ENCODE data around the gene SMAD3.

SMAD3 gene

DNA sequence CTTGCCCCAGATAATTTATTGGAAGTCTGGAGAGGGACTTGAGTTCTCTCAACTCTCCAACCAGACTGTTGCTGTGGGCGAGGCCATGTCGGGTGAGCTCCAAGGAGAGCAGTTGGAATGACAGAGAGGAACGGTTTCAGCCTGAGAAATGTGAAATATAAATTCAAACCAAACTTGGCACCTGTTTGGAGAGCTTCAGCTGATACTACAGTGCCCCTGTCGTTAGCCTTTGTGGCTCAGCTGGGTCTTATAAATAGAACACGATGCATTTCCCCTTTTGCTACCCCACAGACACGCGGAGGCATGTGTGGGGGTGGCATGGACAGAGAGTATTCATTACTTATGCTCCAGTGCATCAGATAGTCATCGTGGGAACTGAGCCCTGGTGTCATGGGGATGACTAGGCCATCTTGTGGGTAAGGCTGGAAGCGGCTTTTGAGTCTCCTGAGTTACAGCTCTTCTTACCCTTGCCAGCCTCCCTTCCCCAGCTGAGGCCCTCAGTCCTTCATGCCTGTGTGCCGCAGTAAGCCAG is 15.6 kb downstream of the SMAD3 start:
- peak overlapping the region; percentile 4 for H3K4me3 ChIP-seq (ENCODE audit: low read depth, low read length)
- DNase-seq (ENCODE audit: low read depth), result no peak
- TF ChIP-seq, protein P1, sequence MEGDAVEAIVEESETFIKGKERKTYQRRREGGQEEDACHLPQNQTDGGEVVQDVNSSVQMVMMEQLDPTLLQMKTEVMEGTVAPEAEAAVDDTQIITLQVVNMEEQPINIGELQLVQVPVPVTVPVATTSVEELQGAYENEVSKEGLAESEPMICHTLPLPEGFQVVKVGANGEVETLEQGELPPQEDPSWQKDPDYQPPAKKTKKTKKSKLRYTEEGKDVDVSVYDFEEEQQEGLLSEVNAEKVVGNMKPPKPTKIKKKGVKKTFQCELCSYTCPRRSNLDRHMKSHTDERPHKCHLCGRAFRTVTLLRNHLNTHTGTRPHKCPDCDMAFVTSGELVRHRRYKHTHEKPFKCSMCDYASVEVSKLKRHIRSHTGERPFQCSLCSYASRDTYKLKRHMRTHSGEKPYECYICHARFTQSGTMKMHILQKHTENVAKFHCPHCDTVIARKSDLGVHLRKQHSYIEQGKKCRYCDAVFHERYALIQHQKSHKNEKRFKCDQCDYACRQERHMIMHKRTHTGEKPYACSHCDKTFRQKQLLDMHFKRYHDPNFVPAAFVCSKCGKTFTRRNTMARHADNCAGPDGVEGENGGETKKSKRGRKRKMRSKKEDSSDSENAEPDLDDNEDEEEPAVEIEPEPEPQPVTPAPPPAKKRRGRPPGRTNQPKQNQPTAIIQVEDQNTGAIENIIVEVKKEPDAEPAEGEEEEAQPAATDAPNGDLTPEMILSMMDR (IDR thresholded peaks at IDR 0.05; ENCODE audit: low read depth, low read length, missing control alignments), result peak; percentile 19
- in situ Hi-C loops (cut with HindIII; ENCODE audit: low sequenced_read_pairs), result no loop called here

DNA sequence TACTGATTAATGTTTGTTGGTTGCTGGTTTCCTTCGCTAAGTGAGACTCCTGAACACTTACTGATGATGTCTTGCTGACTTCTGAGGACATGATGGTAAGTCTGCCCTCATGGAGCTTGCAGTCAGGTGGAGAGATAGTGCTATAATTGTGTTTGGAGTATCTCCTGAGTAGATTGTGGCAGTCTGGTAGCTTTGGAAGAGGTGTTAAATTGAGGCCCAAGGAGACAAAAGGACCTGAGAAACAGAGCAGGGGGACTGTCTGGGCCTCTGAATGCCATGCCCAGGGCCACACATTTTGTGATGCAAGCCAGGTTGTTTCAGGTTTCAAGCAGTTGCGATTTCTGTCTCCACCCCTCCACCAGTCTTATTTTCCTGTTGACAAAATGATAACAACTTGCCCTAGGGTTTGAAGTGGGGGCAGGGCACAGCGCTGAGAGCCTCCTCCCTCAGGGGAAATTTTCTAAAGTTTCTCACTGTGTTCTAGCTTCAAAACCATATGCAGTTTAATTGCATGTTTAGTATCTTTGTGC is 16.7 kb downstream of the SMAD3 start:
- TF ChIP-seq, protein P1 (IDR thresholded peaks at IDR 0.05; ENCODE audit: low read depth, low read length, missing control alignments), result no peak
- in situ Hi-C loops (cut with HindIII; ENCODE audit: low sequenced_read_pairs), result no loop called here
- H3K4me3 ChIP-seq (ENCODE audit: low read depth, low read length), result no peak overlapping the region
- no peak for DNase-seq (ENCODE audit: low read depth)

GRCh38 chr15:67083135-67083762 is 17.8 kb downstream of the SMAD3 start:
- in situ Hi-C loops (cut with HindIII; ENCODE audit: low sequenced_read_pairs), result no loop called here
- H3K4me3 ChIP-seq (ENCODE audit: low read depth, low read length), result no peak overlapping the region
- DNase-seq (ENCODE audit: low read depth), result no peak
- TF ChIP-seq, protein P1 (IDR thresholded peaks at IDR 0.05; ENCODE audit: low read depth, low read length, missing control alignments), result peak; percentile 6

- TF ChIP-seq, protein P1 (IDR thresholded peaks at IDR 0.05; ENCODE audit: low read depth, low read length, missing control alignments), result no peak
- no peak overlapping the region for H3K4me3 ChIP-seq (ENCODE audit: low read depth, low read length)
- in situ Hi-C loops (cut with HindIII; ENCODE audit: low sequenced_read_pairs), result no loop called here
- no peak for DNase-seq (ENCODE audit: low read depth)
Measured at GRCh38 chr15:67084561-67084960, 19.2 kb downstream of the SMAD3 start.

GRCh38 chr15:67085237-67085817 is 19.9 kb downstream of the SMAD3 start:
- in situ Hi-C loops (cut with HindIII; ENCODE audit: low sequenced_read_pairs), result no loop called here

DNA sequence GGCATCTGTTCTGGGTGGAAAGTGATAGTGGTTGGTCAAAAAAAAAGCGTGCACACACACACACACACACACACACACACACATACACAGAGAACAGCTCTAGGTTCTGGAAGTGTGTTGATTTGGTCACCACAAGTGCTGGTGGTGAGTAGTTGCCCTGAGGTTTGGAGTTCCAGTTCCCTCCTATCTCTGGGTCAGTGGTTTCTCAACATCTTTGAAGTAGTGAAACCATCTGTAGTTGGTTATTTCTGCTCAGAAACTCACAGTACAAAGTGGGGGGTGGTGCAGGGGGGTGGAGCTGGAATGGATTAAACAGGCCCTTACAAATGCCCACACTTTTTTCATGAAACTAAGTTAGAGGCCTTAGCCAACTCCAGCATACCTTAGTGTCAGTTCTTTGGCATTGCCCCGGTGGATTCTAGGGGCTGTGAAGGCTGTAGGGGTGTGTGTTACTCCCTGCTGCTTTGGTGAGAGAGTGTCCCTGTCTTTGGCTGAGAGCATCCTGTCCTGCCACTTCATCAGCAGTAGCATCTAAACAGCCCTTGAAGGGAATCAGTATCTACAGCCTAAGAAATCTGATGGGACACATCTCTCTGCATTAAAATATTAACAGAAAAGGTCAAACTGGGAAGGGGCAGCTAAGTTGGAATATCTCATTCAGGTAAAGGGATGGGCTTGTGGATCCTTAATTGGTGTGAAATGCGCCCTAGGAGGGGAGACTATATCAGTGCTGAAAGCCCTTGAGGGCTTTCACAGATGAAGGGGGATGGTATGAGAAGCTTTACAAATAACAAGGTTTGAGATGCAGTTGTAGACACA is 20.6 kb downstream of the SMAD3 start:
- TF ChIP-seq, protein P1 (IDR thresholded peaks at IDR 0.05; ENCODE audit: low read depth, low read length, missing control alignments), result no peak
- DNase-seq (ENCODE audit: low read depth), result peak; percentile 87
- H3K4me3 ChIP-seq (ENCODE audit: low read depth, low read length), result no peak overlapping the region
- in situ Hi-C loops (cut with HindIII; ENCODE audit: low sequenced_read_pairs), result no loop called here

More at GRCh38 chr15:67085237-67085817, 19.9 kb downstream of the SMAD3 start:
- DNase-seq (ENCODE audit: low read depth), result no peak
- no peak overlapping the region for H3K4me3 ChIP-seq (ENCODE audit: low read depth, low read length)
- TF ChIP-seq, protein P1 (IDR thresholded peaks at IDR 0.05; ENCODE audit: low read depth, low read length, missing control alignments), result no peak
